ENCODE results near the gene ANKRD28. TPM values are rescaled to one million over a fixed set of nuclear protein-coding genes. Genes with fewer than 3 reads are reported as not detected.

Gene ANKRD28
- total RNA-seq, 8 experiments from 2014 or later, result 16.2 to 59.8 (median 20.9) TPM

- Histone ChIP-seq H3K4me3 (no peak overlapping the region), H3K27ac (no peak overlapping the region), H3K4me1 (replicated peaks in 1 of 2) (no peaks in the 10 kb centered on the region)
- peak in 2 of 8 experiments; percentile 66 to 78 for ATAC-seq (replicated peaks in 6 of 8)
- in situ Hi-C loops (cut with MboI; ENCODE audit: low pct_unique_long_range_greater_than_20kb in 2 of 9, low sequenced_read_pairs in 9 of 9, unreplicated experiment in 9 of 9), result no loop called here
- 36 to 100% (median 100%) methylated on average over 1 to 4 of the region's 5 CpGs; no CpG with 5 or more reads in 1 of the 10 experiments for WGBS, 10 experiments
Measured at GRCh38 chr3:15690748-15691147, 107.0 kb downstream of the ANKRD28 start.

- WGBS, 10 experiments, result 69 to 100% (median 92%) methylated on average over 1 to 4 of the region's 4 CpGs; no CpG with 5 or more reads in 1 of the 10 experiments
- peak in 1 of 8 experiments; percentile 53 for ATAC-seq (replicated peaks in 6 of 8)
- Histone ChIP-seq H3K4me3 (no peak overlapping the region), H3K27ac (no peak overlapping the region), H3K4me1 (replicated peaks in 1 of 2) (no peaks in the 10 kb centered on the region)
- in situ Hi-C loops (cut with MboI; ENCODE audit: low pct_unique_long_range_greater_than_20kb in 2 of 9, low sequenced_read_pairs in 9 of 9, unreplicated experiment in 9 of 9), result no loop called here
Measured at GRCh38 chr3:15690230-15690629, 107.5 kb downstream of the ANKRD28 start.

- no peak overlapping the region for H3K27ac ChIP-seq
- 65 to 100% (median 86%) methylated on average over 2 to 7 of the region's 7 CpGs for WGBS, 10 experiments
- H3K4me1 ChIP-seq (replicated peaks in 1 of 2), result no peaks in the 10 kb centered on the region
- peak in 1 of 8 experiments; percentile 87 for ATAC-seq (replicated peaks in 6 of 8)
- H3K4me3 ChIP-seq, result no peak overlapping the region
- in situ Hi-C loops (cut with MboI; ENCODE audit: low pct_unique_long_range_greater_than_20kb in 2 of 9, low sequenced_read_pairs in 9 of 9, unreplicated experiment in 9 of 9), result no loop called here
Measured at GRCh38 chr3:15685927-15686326, 111.9 kb downstream of the ANKRD28 start.

- Histone ChIP-seq H3K27ac (no peak overlapping the region), H3K4me1 (replicated peaks in 1 of 2) (no peaks in the 10 kb centered on the region), H3K4me3 (no peak overlapping the region)
- in situ Hi-C loops (cut with MboI; ENCODE audit: low pct_unique_long_range_greater_than_20kb in 2 of 9, low sequenced_read_pairs in 9 of 9, unreplicated experiment in 9 of 9), result no loop called here
- ATAC-seq (replicated peaks in 6 of 8), result no peak
- 92 to 100% (median 100%) methylated on average over 1 of the region's 1 CpG; no CpG with 5 or more reads in 3 of the 10 experiments for WGBS, 10 experiments
Measured at GRCh38 chr3:15683253-15683652, 114.5 kb downstream of the ANKRD28 start.

GRCh38 chr3:15682561-15683185, 115.1 kb downstream of the ANKRD28 start:
- 0 to 100% (median 78%) methylated on average over 2 to 3 of the region's 3 CpGs; no CpG with 5 or more reads in 1 of the 10 experiments for WGBS, 10 experiments
- peak in 1 of 8 experiments; percentile 64 for ATAC-seq (replicated peaks in 6 of 8)
- Histone ChIP-seq H3K4me1 (replicated peaks in 1 of 2) (no peaks in the 10 kb centered on the region), H3K27ac (no peak overlapping the region), H3K4me3 (no peak overlapping the region)
- in situ Hi-C loops (cut with MboI; ENCODE audit: low pct_unique_long_range_greater_than_20kb in 2 of 9, low sequenced_read_pairs in 9 of 9, unreplicated experiment in 9 of 9), result no loop called here

- no peak for ATAC-seq (replicated peaks in 6 of 8)
- in situ Hi-C loops (cut with MboI; ENCODE audit: low pct_unique_long_range_greater_than_20kb in 2 of 9, low sequenced_read_pairs in 9 of 9, unreplicated experiment in 9 of 9), result no loop called here
- 0 to 100% (median 100%) methylated on average over 1 to 2 of the region's 2 CpGs; no CpG with 5 or more reads in 1 of the 10 experiments for WGBS, 10 experiments
Measured at GRCh38 chr3:15681668-15682067, 116.1 kb downstream of the ANKRD28 start.

GRCh38 chr3:15679306-15679705, 118.5 kb downstream of the ANKRD28 start:
- in situ Hi-C loops (cut with MboI; ENCODE audit: low pct_unique_long_range_greater_than_20kb in 2 of 9, low sequenced_read_pairs in 9 of 9, unreplicated experiment in 9 of 9), result no loop called here
- Histone ChIP-seq H3K4me3 (no peak overlapping the region), H3K4me1 (replicated peaks in 1 of 2) (no peaks in the 10 kb centered on the region), H3K27ac (no peak overlapping the region)
- WGBS, 10 experiments, result 78 to 100% (median 97%) methylated on average over 2 to 5 of the region's 5 CpGs
- ATAC-seq (replicated peaks in 6 of 8), result no peak

More at GRCh38 chr3:15681668-15682067, 116.1 kb downstream of the ANKRD28 start:
- no peak overlapping the region for H3K4me3 ChIP-seq
- no peak overlapping the region for H3K27ac ChIP-seq
- no peaks in the 10 kb centered on the region for H3K4me1 ChIP-seq (replicated peaks in 1 of 2)

GRCh38 chr3:15676259-15676658, 121.5 kb downstream of the ANKRD28 start:
- in situ Hi-C loops (cut with MboI; ENCODE audit: low pct_unique_long_range_greater_than_20kb in 2 of 9, low sequenced_read_pairs in 9 of 9, unreplicated experiment in 9 of 9), result no loop called here
- H3K4me3 ChIP-seq, result no peak overlapping the region
- no peak for ATAC-seq (replicated peaks in 6 of 8)
- no peaks in the 10 kb centered on the region for H3K4me1 ChIP-seq (replicated peaks in 1 of 2)
- no peak overlapping the region for H3K27ac ChIP-seq
- WGBS, 10 experiments, result 51 to 100% (median 85%) methylated on average over 1 to 2 of the region's 2 CpGs

- in situ Hi-C loops (cut with MboI; ENCODE audit: low pct_unique_long_range_greater_than_20kb in 2 of 9, low sequenced_read_pairs in 9 of 9, unreplicated experiment in 9 of 9), result no loop called here
- ATAC-seq (replicated peaks in 6 of 8), result no peak
- Histone ChIP-seq H3K27ac (no peak overlapping the region), H3K4me3 (no peak overlapping the region), H3K4me1 (replicated peaks in 1 of 2) (no peaks in the 10 kb centered on the region)
- 71 to 100% (median 100%) methylated on average over 1 of the region's 1 CpG; no CpG with 5 or more reads in 1 of the 10 experiments for WGBS, 10 experiments
Measured at GRCh38 chr3:15673536-15673935, 124.2 kb downstream of the ANKRD28 start.

GRCh38 chr3:15667484-15667883, 130.3 kb downstream of the ANKRD28 start:
- WGBS, 10 experiments, result 60 to 100% (median 94%) methylated on average over 1 to 3 of the region's 3 CpGs; no CpG with 5 or more reads in 1 of the 10 experiments
- in situ Hi-C loops (cut with MboI; ENCODE audit: low pct_unique_long_range_greater_than_20kb in 2 of 9, low sequenced_read_pairs in 9 of 9, unreplicated experiment in 9 of 9), result no loop called here

GRCh38 chr3:15666277-15666676, 131.5 kb downstream of the ANKRD28 start:
- in situ Hi-C loops (cut with MboI; ENCODE audit: low pct_unique_long_range_greater_than_20kb in 2 of 9, low sequenced_read_pairs in 9 of 9, unreplicated experiment in 9 of 9), result no loop called here
- ATAC-seq (replicated peaks in 6 of 8), result no peak
- no peak overlapping the region for H3K4me3 ChIP-seq
- WGBS, 10 experiments, result 73 to 100% (median 96%) methylated on average over 1 to 5 of the region's 5 CpGs; no CpG with 5 or more reads in 1 of the 10 experiments
- no peaks in the 10 kb centered on the region for H3K4me1 ChIP-seq (replicated peaks in 1 of 2)
- no peak overlapping the region for H3K27ac ChIP-seq

More at GRCh38 chr3:15667484-15667883, 130.3 kb downstream of the ANKRD28 start:
- Histone ChIP-seq H3K27ac (no peak overlapping the region), H3K4me1 (replicated peaks in 1 of 2) (no peaks in the 10 kb centered on the region), H3K4me3 (no peak overlapping the region)
- ATAC-seq (replicated peaks in 6 of 8), result no peak

GRCh38 chr3:15665510-15666150, 132.1 kb downstream of the ANKRD28 start:
- H3K4me1 ChIP-seq (replicated peaks in 1 of 2), result no peaks in the 10 kb centered on the region
- in situ Hi-C loops (cut with MboI; ENCODE audit: low pct_unique_long_range_greater_than_20kb in 2 of 9, low sequenced_read_pairs in 9 of 9, unreplicated experiment in 9 of 9), result no loop called here
- H3K27ac ChIP-seq, result no peak overlapping the region
- no peak for ATAC-seq (replicated peaks in 6 of 8)
- WGBS, 10 experiments, result 80 to 100% (median 100%) methylated on average over 1 to 5 of the region's 5 CpGs; no CpG with 5 or more reads in 2 of the 10 experiments
- no peak overlapping the region for H3K4me3 ChIP-seq

GRCh38 chr3:15664144-15664543, 133.6 kb downstream of the ANKRD28 start:
- Histone ChIP-seq H3K4me1 (replicated peaks in 1 of 2) (no peaks in the 10 kb centered on the region), H3K27ac (no peak overlapping the region), H3K4me3 (no peak overlapping the region)
- 67 to 100% (median 100%) methylated on average over 1 of the region's 1 CpG; no CpG with 5 or more reads in 6 of the 10 experiments for WGBS, 10 experiments
- in situ Hi-C loops (cut with MboI; ENCODE audit: low pct_unique_long_range_greater_than_20kb in 2 of 9, low sequenced_read_pairs in 9 of 9, unreplicated experiment in 9 of 9), result no loop called here
- ATAC-seq (replicated peaks in 6 of 8), result peak in 3 of 8 experiments; percentile 57 to 98 (median 69)
